ENCODE measurements around the gene WDR70. TPM values are rescaled to one million over a fixed set of nuclear protein-coding genes. Genes with fewer than 3 reads are reported as not detected.

WDR70 gene
- total and polyA plus RNA-seq, 10 of the 15 experiments (the other 5 are each of a cell fraction or from before 2014, with no cell fraction given): 10.9 to 33.6 (median 29.1) TPM

GRCh38 chr5:37767251-37767650, 388.1 kb downstream of the WDR70 start (continued):
- no peak for TF ChIP-seq FOXK2 (IDR thresholded peaks at IDR 0.05)
- no peak for TF ChIP-seq PBX3 (IDR thresholded peaks at IDR 0.05; ENCODE audit: insufficient replicate concordance, low read depth, low read length)

GRCh38 chr5:37767961-37768360, 388.8 kb downstream of the WDR70 start:
- no peak overlapping the region for H3K9ac ChIP-seq (ENCODE audit: control insufficient read depth, insufficient read depth, low read length)
- no peak for ATAC-seq
- FAIRE-seq: no peak
- H3K36me3 ChIP-seq (ENCODE audit: control insufficient read depth in 2 of 2, insufficient read depth in 2 of 2, low read length in 1 of 2): no peaks in the 10 kb centered on the region
- H2AFZ ChIP-seq (ENCODE audit: control insufficient read depth, low read depth, low read length): no peak overlapping the region
- no peaks in the 10 kb centered on the region for H3K27me3 ChIP-seq (replicated peaks in 1 of 2; ENCODE audit: control insufficient read depth in 2 of 2, insufficient read depth in 2 of 2, low read length in 1 of 2)
- no peaks in the 10 kb centered on the region for H3K9me3 ChIP-seq (replicated peaks; ENCODE audit: control insufficient read depth, insufficient read depth, low read length)
- H3K79me2 ChIP-seq (ENCODE audit: control insufficient read depth, insufficient read depth, low read length): no peaks in the 10 kb centered on the region
- no peak overlapping the region for H3K4me3 ChIP-seq
- DNase-seq (ENCODE audit: low read depth, low spot score): no peak
- no peak overlapping the region for H3K4me2 ChIP-seq (ENCODE audit: control insufficient read depth, insufficient read depth)
- BruUV-seq (replicated peaks): no TSS peak
- WGBS (ENCODE audit: insufficient coverage, insufficient replicate concordance, low lambda C conversion rate, missing lambda C conversion rate): 22% methylated on average over 4 of the region's 4 CpGs
- ChIA-PET RAD21 (ENCODE audit: unreplicated experiment) (interaction anchor here (1.6 kb wide), 1 partner anchor 355 kb away, joined by 3 read pairs; no protein-coding TSS in a partner anchor), SMC1A (ENCODE audit: uncharacterized antibody, unreplicated experiment) (interaction anchor here (1.4 kb wide), 1 partner anchor 10 kb away, joined by 3 read pairs; no protein-coding TSS in a partner anchor), CTCF (no interaction called here), POLR2A (no interaction called here)
- intact Hi-C loops (cut with micrococcal nuclease; ENCODE audit: unreplicated experiment): no loop called here
- in situ Hi-C loops (cut with MboI): no loop called here
- no peaks in the 10 kb centered on the region for H3K4me1 ChIP-seq (ENCODE audit: control insufficient read depth, insufficient read depth, low read length)
- H3K27ac ChIP-seq (ENCODE audit: control insufficient read depth, insufficient read depth): no peak overlapping the region
- H4K20me1 ChIP-seq (ENCODE audit: control insufficient read depth, insufficient read depth): no peaks in the 10 kb centered on the region
- TF ChIP-seq JUND (IDR thresholded peaks at IDR 0.05; ENCODE audit: low read depth, low read length) (no peak), ZBTB40 (IDR thresholded peaks at IDR 0.05; ENCODE audit: borderline replicate concordance) (no peak), USF1 (IDR thresholded peaks at IDR 0.05; ENCODE audit: borderline replicate concordance, extremely low read length, insufficient read depth, low read depth, low read length) (no peak), RFX5 (IDR thresholded peaks at IDR 0.05; ENCODE audit: low read depth, low read length) (no peak), MEF2B (IDR thresholded peaks at IDR 0.05; ENCODE audit: partially characterized antibody, poor library complexity, severe bottlenecking) (no peak), NR2C1 (IDR thresholded peaks at IDR 0.05) (no peak), RUNX3 (IDR thresholded peaks at IDR 0.05; ENCODE audit: low read length) (no peak), ELK1 (IDR thresholded peaks at IDR 0.05; ENCODE audit: low read depth, low read length) (no peak), ZBTB33 (IDR thresholded peaks at IDR 0.05) (no peak), ZSCAN29 (IDR thresholded peaks at IDR 0.05) (no peak)

Measured in GM12878 (cell line).